Germinal center (tissue), 1 donor: ENCODE data around the gene RAB27B.
"Not testable (repeated sequence)": the region's sequence is repeated elsewhere in the genome, so short reads cannot be mapped to it uniquely, and the experiment has no call there.

Experiments used
- DNase-seq: peaks from one replicate; pipeline ENCODE4 v3.0.0; 2012; ENCODE audit warnings: mixed read lengths, low spot score

RAB27B gene

DNA sequence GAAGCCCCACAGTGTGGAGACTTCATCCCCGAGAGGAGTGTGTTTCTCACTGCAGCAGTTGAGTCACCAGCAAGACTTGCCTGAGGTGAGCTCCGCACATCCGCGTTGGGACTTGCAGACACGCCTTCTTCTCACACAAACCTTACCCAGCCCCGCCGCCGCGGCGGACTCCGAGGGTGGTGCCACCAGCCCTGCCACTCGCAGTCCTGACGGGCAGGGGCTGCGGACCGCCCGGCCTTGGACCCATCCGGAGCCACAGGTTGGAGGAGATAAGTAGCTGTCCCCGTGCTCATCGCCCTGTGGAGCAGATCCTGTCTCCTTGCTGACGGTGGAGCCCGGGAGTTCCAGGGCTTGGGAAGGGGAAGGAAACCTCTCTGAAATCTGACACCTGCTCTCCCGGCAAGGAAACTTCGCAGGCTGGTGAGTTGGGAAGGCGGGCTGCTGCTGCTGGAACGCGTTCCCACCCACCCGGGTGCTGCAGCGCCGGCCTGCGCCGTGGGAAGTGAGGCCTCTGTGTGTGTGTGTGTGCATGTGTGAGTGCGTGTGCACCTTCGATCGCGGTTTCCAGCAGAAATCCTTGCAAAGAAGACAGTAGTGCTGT, at the start of gene RAB27B:
Gene RAB27B, plus strand, starts transcription at position 197 of the 601 bp plus-strand sequence. CDS start 49,109 bp downstream, outside the sequence.
- DNase-seq, result no peak

DNA sequence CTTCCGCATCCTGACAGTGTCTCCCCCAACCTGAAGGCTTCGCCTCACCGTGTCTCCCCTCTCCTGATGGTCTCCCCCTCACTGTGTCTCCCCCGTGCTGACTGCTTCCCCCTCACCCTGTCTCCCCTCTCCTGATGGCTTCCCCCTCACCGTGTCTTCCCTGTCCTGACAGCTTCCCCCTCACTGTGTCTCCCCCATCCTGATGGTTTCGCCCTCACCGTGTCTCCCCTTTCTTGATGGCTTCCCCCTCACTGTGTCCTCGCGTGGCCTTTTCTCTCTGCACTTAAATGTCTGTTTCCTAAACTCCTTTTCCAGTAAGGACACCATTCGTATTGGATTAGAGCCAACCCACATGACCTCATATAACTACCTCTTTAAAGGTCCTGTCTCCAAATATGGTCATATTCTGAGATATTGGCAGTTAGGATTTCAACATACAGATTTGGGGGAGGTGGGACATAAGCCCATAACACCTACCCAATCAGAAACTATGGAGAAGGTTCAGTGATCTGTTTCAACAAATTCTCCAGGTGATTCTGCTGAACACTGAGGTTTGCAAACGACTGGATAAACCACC, 47.9 kb upstream of the RAB27B start:
- no peak for DNase-seq

DNA sequence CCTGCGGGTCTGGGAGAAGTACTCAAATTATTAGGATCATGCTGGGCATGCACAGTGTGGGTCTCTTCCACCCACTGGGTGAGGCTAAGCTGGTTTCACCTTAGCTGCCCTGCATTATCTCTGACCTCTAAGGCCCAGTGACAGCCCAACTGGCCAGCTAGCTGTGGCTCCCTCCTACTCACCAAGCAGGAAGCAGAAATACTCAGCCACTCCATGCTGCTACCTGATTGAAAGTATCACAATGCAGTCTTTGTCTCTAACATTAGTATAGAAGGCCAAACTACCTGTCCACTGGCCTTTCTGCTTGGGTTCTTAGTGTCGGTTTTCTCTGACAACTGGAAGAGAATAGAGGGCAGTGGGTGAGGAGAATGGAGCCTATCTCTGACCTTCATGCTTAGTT, 47.3 kb upstream of the RAB27B start:
- no peak for DNase-seq

GRCh38 chr18:54783139-54783538, 45.1 kb upstream of the RAB27B start:
- DNase-seq, result no peak

DNA sequence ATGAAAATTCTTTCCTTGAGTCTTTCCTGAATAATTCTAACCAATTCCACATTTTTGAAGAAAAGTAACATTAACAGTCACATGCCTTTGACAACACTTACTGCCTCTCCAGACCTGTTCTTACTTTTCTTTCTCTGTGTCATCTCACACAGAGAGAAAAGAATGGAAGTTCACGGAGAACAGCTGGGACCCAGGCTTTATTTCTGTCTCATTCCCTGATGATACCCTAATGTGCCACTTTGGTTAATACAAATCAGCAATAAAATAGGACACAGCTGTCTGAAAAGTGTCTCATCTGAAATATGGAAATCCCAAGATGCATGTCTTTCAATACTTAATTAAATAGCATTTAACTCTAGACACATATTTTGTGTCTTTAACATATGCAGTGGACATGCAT, 42.1 kb upstream of the RAB27B start:
- DNase-seq, result no peak

GRCh38 chr18:54787121-54787520, 41.2 kb upstream of the RAB27B start:
- DNase-seq, result no peak

GRCh38 chr18:54787616-54788015, 40.7 kb upstream of the RAB27B start:
- DNase-seq, result no peak

GRCh38 chr18:54790109-54790508, 38.2 kb upstream of the RAB27B start:
- DNase-seq, result no peak

DNA sequence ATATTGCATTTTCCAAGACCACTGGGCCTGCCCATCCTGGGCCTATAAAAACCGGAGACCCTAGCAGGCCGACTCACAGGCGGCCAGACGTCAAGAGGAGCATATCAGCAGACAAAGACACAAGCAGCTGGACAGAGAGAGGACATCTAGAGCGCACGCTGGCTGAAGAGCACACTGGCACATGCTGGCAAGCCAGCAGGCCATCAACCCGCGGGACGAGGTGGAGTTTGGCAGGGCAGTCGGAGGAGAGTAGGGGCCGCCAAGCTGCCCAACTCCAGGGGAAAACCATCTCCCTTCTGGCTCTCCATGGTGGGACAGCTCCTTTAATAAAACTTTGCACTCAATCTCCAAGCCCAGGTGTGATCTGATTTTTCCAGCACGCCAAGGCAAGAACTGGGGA, 36.6 kb upstream of the RAB27B start:
- DNase-seq, result no peak

GRCh38 chr18:54792079-54792478, 36.2 kb upstream of the RAB27B start:
- DNase-seq, result no peak

DNA sequence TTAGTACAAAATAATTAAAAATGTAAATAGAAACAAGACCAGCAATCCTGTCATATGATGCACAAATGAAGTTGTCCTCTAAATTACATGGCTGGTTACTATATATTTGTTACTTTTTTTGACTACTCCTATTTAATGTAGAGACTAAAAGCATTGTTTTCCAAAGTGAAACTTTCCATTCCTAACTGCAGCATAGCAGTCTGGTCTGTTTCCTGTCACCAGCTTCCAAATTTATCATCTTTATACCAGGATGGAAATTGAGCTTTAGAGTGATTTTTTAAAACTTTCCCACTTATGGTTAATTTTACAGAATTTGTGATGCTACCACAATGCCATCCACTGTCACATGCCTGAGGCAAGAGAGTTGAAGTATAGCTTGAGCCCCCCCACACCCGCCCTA, 33.5 kb upstream of the RAB27B start:
- no peak for DNase-seq

DNA sequence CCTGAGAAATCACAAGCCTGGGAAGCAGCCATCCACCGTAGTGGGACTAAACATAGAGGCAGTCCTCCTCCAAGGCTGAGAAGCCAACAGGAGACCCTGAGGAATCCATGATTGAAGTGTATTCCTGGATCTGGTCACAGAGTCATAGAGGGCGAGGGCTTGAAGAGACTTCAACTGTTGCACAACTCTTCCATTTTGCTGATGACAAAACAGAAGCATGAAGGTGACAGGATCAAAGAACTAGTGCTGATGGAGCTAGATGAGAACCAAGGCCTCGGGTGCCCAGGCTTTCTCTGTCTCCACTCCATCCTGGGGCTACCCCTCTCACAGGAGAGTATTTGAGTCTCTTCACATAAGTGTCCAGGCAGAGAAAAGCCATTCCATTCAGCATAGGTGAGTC, 30.1 kb upstream of the RAB27B start:
- DNase-seq, result no peak

GRCh38 chr18:54801374-54801773, 26.9 kb upstream of the RAB27B start:
- DNase-seq, result no peak

DNA sequence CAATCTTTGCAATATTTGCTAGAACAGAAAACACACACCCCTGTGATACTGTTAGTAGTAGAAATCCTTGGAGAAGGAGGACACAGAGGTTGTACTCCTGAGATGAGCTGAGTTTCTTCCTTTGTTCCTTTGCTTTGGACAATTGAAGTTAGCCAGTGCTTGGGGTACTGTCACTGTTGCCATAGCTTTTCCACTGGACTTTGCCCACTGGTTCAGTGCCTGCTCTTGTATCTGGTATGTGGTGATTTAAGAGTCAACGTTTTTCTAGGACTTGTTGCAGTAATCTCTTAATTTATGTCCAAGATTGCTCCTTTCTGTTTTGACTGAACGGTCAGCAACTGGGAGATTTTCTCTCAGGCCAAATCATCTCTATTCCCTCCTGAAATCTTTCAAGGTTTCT, 26.1 kb upstream of the RAB27B start:
- DNase-seq, result no peak

DNA sequence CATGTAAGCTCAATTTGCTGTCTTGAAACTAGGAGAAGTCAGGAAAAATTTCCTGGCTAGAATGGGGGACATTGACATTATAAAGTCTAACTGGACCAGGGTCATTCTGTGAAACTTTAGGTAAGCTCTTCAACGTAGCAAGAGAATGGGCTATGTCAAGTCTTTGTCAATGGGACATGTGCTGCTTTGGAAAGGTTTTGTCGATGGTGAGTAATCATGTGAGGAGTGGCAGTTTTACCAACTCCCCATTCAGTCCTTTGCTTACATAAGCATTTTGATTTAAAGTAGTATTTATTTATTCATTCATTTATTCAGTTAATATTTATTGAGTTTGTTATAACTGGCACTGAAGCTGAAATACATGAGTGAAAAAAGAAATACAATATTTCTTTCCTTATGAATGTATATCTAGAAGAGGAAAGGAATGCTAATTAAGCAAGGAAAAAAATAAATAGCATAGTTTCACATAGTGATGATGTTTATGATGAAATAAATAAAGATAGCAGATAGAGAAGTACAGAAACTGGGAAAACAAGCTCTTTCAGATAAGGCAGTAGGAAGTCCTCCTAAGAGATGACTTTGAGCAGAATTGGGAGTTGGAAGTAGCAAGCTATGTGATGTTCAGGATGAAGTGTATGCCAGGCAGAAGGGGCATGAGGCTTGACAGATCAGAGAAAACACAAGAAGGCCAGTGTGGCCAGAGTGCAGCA, 25.4 kb upstream of the RAB27B start:
- DNase-seq, result no peak

GRCh38 chr18:54805571-54806334, 22.5 kb upstream of the RAB27B start:
- no peak for DNase-seq

DNA sequence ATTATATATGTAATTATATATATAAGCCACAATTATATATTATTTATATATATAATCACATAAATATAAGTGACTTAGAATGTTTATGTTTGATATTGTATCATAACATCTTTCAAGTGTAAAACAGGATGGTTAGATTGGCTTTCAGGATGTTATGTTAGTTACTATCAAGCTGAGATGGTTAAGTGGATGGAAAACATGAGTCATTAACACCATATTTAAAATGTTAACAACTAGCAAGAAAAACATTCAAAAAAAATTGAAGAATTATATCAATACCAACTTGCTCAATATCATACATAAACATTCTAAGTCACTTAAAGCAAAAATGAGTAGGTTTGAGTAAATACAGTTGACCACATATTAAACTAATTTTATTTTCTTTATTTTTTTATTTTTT, 21.8 kb upstream of the RAB27B start:
- DNase-seq, result no peak

- no peak for DNase-seq
Measured at GRCh38 chr18:54807303-54807702, 21.0 kb upstream of the RAB27B start.

DNA sequence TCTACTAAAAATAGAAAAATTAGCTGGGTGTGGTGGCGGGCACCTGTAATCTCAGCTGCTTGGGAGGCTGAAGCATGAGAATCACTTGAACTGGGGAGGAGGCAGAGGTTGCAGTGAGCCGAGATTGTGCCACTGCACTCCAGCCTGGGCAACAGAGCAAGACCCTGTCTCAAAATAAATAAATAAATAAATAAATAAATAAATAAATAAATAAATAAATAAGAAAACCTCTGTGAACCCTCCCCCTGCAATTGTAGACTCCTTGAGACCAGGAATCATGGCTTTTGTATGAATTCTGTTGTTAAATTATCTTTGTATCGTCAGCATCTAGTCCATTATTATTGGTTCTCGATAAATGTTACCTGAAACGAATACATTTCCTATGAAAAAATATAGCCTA, 17.6 kb upstream of the RAB27B start:
- DNase-seq, result not testable (repeated sequence)

DNA sequence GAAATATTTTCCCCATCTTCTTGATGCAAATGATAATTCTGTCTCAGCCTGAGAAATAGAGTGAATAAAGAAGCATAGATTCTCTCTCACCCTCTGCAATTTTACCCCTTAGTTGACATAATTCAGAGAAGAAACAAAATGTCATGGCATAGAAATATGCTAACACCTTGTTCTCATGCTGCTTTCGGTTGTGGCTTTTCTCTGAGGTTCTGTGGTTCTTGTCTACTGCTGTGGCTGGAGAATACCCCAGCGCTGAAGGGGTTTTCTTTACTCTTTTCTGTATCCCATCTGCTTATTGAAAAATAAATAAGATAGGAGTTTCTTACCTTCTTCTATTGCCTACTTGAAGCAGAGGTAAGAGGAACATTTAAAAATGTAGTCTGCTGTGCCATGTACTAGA, 15.4 kb upstream of the RAB27B start:
- no peak for DNase-seq

- DNase-seq, result no peak
Measured at GRCh38 chr18:54813305-54813704, 15.0 kb upstream of the RAB27B start.

DNA sequence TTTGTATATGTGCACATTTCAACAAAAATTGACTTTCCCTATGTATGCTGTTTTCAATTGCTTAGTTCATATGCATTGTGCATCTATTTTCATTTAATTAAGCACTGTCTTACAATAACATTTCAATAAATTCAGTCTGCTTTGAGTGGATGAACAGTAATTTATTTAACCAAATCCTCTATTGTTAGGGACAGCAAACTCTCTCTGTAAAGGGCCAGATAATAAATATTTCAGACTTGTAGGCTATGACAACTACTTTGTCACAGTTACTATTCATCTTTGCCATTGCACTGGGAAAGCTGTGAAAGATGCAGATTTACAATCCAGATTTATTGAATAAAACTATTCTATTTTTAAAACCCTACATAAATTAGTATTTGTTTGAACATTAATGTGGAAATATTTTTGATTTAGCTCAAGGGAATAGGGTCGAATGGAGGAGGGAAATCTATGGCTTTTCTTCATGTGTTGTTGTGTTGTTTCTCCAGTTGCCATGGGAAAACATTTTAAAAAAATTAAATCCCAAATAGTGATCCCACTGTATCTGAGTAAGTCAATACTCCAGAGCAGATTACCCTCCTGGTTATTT, 14.2 kb upstream of the RAB27B start:
- DNase-seq, result no peak

DNA sequence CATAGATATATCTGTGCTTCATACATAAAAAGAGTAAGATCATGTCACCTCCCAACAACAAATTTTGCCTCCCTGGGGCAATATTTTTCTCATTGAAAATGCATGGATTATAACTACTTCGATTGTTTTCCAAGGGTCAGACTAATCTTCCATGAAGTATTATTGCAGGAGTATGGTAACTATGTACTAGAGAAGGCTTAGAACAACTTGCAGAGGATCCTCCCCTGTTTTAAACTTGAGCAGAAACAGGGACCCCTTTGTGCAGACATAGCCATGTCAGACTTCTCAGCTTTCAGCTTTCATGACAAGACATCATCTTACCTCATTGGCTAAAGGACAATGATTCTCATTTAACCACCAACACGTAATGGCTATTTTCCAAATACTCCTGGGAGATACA, 13.2 kb upstream of the RAB27B start:
- no peak for DNase-seq
